NCI-H1105 (cell line): ENCODE measurements around the gene BCAS4.

Experiments used
- DNase-seq: peaks from one replicate; lab custom pipeline; 2025; lab: John Stamatoyannopoulos, UW

Gene BCAS4

GRCh38 chr20:50823319-50823718 lies 28.5 kb downstream of the BCAS4 start:
- no peak for DNase-seq

- DNase-seq = no peak
Observed at GRCh38 chr20:50824137-50824536, 29.3 kb downstream of the BCAS4 start.

GRCh38 chr20:50826121-50826520 lies 31.3 kb downstream of the BCAS4 start:
- no peak for DNase-seq

GRCh38 chr20:50828363-50829136 lies 33.7 kb downstream of the BCAS4 start:
- DNase-seq = no peak

GRCh38 chr20:50831622-50832021 lies 36.8 kb downstream of the BCAS4 start:
- DNase-seq = no peak

GRCh38 chr20:50834599-50835005 lies 39.7 kb downstream of the BCAS4 start:
- no peak for DNase-seq

- no peak for DNase-seq
Observed at GRCh38 chr20:50837532-50838321, 42.9 kb downstream of the BCAS4 start.

GRCh38 chr20:50838322-50838625 lies 43.4 kb downstream of the BCAS4 start:
- DNase-seq = no peak

- no peak for DNase-seq
Observed at GRCh38 chr20:50838707-50839385, 44.0 kb downstream of the BCAS4 start.

GRCh38 chr20:50842821-50843220 lies 48.0 kb downstream of the BCAS4 start:
- DNase-seq = no peak

GRCh38 chr20:50843331-50844276 lies 48.7 kb downstream of the BCAS4 start:
- DNase-seq = no peak

GRCh38 chr20:50844430-50845100 lies 49.7 kb downstream of the BCAS4 start:
- DNase-seq = no peak

- DNase-seq = no peak
Observed at GRCh38 chr20:50845566-50846215, 50.8 kb downstream of the BCAS4 start.

GRCh38 chr20:50848341-50848808 lies 53.5 kb downstream of the BCAS4 start:
- DNase-seq = no peak

- no peak for DNase-seq
Observed at GRCh38 chr20:50848846-50849673, 54.2 kb downstream of the BCAS4 start.

GRCh38 chr20:50850721-50851286 lies 55.9 kb downstream of the BCAS4 start:
- DNase-seq = no peak

- no peak for DNase-seq
Observed at GRCh38 chr20:50852085-50852484, 57.2 kb downstream of the BCAS4 start.

- DNase-seq = no peak
Observed at GRCh38 chr20:50854506-50855249, 59.8 kb downstream of the BCAS4 start.
